Measurements from ENCODE around the gene TSPAN5.
"Not testable (repeated sequence)": the region's sequence is repeated elsewhere in the genome, so short reads cannot be mapped to it uniquely, and the experiment has no call there.

The TSPAN5 gene

GRCh38 chr4:98482847-98483806, 175.3 kb downstream of the TSPAN5 start:
- DNase-seq: no peak

GRCh38 chr4:98482503-98482846, 175.9 kb downstream of the TSPAN5 start:
- DNase-seq: no peak

- DNase-seq: no peak
Measured at GRCh38 chr4:98481167-98481566, 177.2 kb downstream of the TSPAN5 start.

GRCh38 chr4:98480535-98480934, 177.9 kb downstream of the TSPAN5 start:
- DNase-seq: no peak

GRCh38 chr4:98479590-98479989, 178.8 kb downstream of the TSPAN5 start:
- DNase-seq: not testable (repeated sequence)

- DNase-seq: no peak
Measured at GRCh38 chr4:98476891-98477290, 181.5 kb downstream of the TSPAN5 start.

- DNase-seq: no peak
Measured at GRCh38 chr4:98474408-98474844, 184.0 kb downstream of the TSPAN5 start.

GRCh38 chr4:98473046-98473445, 185.4 kb downstream of the TSPAN5 start:
- no peak for DNase-seq

GRCh38 chr4:98470831-98471230, 187.6 kb downstream of the TSPAN5 start:
- DNase-seq: no peak

- no peak for DNase-seq
Measured at GRCh38 chr4:98470366-98470765, 188.0 kb downstream of the TSPAN5 start.

GRCh38 chr4:98469771-98470170, 188.6 kb downstream of the TSPAN5 start:
- no peak for DNase-seq

GRCh38 chr4:98468709-98469108, 189.7 kb downstream of the TSPAN5 start:
- DNase-seq: no peak

- DNase-seq: peak; percentile 37
Measured at GRCh38 chr4:98467627-98468072, 190.8 kb downstream of the TSPAN5 start.

- DNase-seq: no peak
Measured at GRCh38 chr4:98466868-98467599, 191.4 kb downstream of the TSPAN5 start.

GRCh38 chr4:98462487-98462886, 195.9 kb downstream of the TSPAN5 start:
- DNase-seq: no peak

- not testable (repeated sequence) for DNase-seq
Measured at GRCh38 chr4:98461121-98461865, 197.1 kb downstream of the TSPAN5 start.

- not testable (repeated sequence) for DNase-seq
Measured at GRCh38 chr4:98457422-98457821, 201.0 kb downstream of the TSPAN5 start.

GRCh38 chr4:98452091-98452490, 206.3 kb downstream of the TSPAN5 start:
- DNase-seq: no peak

- DNase-seq: no peak
Measured at GRCh38 chr4:98448908-98449307, 209.5 kb downstream of the TSPAN5 start.

GRCh38 chr4:98447648-98448047, 210.8 kb downstream of the TSPAN5 start:
- DNase-seq: no peak

GRCh38 chr4:98446499-98447375, 211.7 kb downstream of the TSPAN5 start:
- no peak for DNase-seq

- DNase-seq: no peak
Measured at GRCh38 chr4:98444371-98444770, 214.0 kb downstream of the TSPAN5 start.

Measured in NCI-H1105 (cell line).